Globus pallidus (tissue), 1 donor: ENCODE measurements around the gene UBE2QL1.

Experiments
- DNase-seq: peaks from one replicate; pipeline ENCODE4 v3.0.0-alpha.2; 2015; ENCODE audit warnings: low spot score

Gene UBE2QL1

GRCh38 chr5:6535594-6535993 is 86.9 kb downstream of the UBE2QL1 start:
- DNase-seq, result no peak

DNA sequence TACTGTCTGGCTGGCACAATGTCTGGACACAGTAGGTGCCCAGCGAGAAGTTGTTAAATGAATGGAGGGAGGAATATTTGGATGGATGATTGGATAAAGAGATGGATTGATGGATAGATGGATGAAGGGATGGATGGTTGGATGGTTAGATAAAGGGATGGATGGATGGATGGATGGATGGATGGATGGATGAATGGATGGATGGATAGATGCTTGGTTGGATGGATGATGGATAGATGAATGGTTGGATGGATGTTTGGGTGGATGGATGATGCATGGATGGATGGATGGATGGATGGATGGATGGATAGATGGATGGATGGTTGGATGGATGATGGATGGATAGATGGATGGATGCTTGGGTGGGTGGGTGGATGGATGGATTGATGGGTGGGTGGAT is 90.4 kb downstream of the UBE2QL1 start:
- no peak for DNase-seq

DNA sequence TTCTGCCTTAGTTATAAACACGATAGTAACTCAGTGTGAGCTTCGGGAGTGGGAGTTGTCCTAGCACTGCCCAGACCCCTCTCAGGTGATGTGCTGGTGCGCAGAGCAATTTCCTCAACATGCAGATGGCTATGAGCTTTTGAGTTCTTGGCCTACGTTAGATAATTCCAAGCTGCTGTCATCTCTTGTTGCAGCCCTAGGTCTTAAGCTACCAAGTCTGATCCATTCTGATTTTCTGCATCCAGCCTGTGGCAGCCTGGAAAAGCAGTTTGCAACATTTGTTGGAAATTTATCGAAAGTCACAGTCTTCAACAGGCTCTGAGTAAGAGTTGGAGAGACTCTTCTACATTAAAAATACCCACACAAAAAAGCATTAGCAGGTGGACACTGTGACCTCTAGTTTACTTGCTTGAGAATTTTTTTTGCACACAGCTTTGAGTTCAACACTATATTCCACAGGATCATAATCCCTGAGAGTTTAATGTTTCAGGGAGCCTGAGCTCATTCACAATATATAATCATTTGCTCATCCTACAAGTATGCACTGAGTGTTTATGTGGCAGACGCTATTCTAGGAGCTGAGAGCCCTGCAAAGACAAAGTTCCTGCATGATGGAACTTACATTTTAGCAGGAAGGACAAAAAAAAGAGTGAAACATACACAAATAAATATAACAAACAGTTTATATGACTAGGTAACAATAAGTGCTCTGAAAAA is 91.6 kb downstream of the UBE2QL1 start:
- DNase-seq, result no peak

GRCh38 chr5:6541256-6542013 is 92.8 kb downstream of the UBE2QL1 start:
- DNase-seq, result no peak

DNA sequence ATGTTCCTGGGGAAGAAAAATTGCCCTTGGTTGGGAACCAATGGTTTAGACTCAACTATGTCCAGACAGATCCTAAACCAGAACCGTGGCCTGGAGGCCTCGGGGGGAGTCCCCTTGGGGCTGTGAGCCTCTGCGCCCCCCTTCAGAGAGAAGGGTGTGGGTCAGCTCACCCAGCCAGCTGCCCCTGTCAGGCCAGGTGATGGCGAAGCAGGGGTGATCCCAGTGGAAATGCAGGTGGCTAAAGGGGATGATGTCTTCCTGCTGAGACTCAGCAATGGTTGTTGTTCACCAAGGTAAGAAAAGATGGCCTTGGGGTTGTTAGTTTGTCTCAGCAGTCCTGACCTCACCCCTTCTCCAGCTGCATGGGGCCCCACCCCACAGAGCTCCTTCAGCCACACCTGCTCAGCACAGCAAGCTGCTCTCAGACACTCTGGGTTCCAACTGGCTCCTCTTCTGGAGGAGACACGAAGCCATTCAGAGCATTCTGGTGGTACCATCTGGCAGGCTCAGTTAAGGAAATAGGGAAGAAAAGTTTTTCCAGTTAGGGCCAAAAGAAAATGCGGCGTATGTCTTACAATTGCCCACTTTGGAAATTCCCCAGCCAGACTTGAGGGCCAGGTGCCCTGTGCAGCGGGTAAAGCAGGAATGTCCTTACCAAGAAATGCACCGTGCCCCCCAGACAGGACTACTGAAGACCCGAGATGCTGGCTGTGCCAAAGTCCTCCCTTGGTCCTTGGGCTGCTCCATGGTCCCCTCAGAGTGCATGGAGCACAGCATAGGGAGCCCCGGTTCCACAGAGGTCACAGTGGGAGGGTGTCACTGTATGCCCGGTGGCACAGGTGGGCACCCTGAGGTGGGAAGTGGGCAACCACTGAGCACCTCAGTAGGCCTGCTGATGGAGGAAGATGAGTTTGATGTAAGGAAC is 94.0 kb downstream of the UBE2QL1 start:
- DNase-seq, result no peak

DNA sequence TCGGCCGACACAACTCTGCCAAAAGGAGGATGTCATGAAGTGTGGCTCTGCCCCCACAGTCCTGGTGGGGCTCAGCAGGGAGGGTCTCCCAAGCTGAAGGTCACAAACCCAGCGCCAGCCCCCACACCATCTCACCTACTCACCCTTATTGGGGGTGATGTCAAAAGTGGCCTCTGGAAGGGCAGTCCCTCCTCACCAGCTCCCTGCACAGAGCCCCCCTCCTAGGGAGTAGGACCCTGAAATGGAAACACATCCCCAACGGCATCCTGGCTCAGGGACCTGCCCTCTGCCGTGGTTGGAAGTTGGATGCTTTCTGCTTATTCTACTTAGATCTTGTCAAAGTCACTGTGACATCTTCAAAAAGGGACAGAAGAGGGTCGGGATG is 94.7 kb downstream of the UBE2QL1 start:
- DNase-seq, result no peak

DNA sequence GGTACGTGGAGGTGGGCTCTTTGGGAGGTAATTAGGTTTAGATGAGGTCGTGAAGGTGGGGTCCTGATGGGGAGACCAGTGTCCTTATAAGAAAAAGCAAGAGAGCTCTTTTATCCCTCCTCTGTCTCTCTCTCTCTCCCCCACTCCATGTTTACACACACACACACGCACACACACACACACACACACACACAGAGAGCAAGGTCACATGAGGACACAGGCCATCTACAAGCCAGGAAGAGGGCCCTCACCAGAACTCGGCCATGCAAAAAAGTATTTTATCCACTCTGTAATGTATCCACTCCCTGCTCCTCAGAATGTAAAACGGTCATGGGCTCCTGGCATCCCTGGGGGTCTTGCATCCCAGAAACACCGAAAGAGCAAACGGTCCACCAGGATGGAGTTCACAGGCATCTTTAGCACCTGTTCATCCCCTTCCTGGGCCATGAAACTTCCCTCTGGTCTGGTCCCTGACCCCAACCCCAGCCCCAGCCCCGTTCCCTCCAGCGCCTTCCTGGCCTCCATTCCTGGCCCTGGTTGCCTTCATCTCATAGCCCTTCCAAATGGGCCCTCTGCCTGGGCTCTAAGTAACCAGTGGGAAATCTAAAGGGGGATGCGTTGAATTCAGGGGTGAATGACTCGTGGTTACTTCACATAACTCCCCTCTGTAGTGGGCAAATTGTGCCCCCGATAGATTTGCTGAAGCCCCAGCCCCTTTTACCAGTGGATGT is 95.3 kb downstream of the UBE2QL1 start:
- DNase-seq, result no peak
